PFSK-1 (cell line): ENCODE results near the gene HSD17B14.

ENCODE experiments used
- POLR2AphosphoS5 ChIP-seq: IDR thresholded peaks from 2 replicates; pipeline ENCODE4 v1.6.1; 2012; ENCODE audit warnings: low read depth, mild to moderate bottlenecking, control low read depth, low read length, moderate library complexity
- SIN3A ChIP-seq: IDR thresholded peaks from 2 replicates; pipeline ENCODE4 v1.6.1; 2012; ENCODE audit warnings: mild to moderate bottlenecking, low read length, moderate library complexity, borderline replicate concordance; ENCODE audit not compliant: insufficient read depth

- no peak for TF ChIP-seq SIN3A
- no peak for TF ChIP-seq POLR2AphosphoS5
Measured at GRCh38 chr19:48862827-48863226, 26.5 kb upstream of the HSD17B14 start.
